Measurements from ENCODE around the gene OR52L1. TPM values are rescaled to one million over a fixed set of nuclear protein-coding genes. Genes with fewer than 3 reads are reported as not detected.

The OR52L1 gene
- total RNA-seq, 1 donor from 2014 or later, result not detected

DNA sequence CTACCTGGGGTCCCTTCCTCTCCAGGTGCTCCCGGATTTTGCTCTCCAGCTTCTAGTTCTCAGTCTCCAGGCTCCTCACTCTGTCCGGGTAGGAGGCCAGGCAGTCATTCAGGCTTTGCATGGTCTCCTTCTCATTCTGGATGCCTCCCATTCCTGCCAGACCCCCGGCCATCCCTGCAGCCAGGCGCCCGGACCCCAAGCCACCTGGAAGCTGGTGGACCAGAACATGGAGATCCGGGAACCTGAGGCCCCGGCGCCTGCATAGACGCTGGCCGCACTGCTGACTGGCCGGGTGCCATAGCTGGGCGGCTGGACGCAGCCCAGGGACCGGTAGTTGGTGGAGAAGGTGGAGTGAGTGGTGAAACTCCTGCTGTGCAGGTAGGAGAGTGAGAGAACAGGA, 8.0 kb upstream of the OR52L1 start:
- no peak overlapping the region for H3K4me3 ChIP-seq
- no peaks in the 10 kb centered on the region for H3K27me3 ChIP-seq
- no peaks in the 10 kb centered on the region for H3K36me3 ChIP-seq
- no peaks in the 10 kb centered on the region for H3K9me3 ChIP-seq
- DNase-seq (ENCODE audit: extremely low spot score in 2 of 2), result no peak
- no peaks in the 10 kb centered on the region for H3K4me1 ChIP-seq
- intact Hi-C loops (cut with DNase I), result no loop called here
- no peak overlapping the region for H3K27ac ChIP-seq
- TF ChIP-seq POLR2A (IDR thresholded peaks at IDR 0.05), result no peak
- TF ChIP-seq, protein P1, sequence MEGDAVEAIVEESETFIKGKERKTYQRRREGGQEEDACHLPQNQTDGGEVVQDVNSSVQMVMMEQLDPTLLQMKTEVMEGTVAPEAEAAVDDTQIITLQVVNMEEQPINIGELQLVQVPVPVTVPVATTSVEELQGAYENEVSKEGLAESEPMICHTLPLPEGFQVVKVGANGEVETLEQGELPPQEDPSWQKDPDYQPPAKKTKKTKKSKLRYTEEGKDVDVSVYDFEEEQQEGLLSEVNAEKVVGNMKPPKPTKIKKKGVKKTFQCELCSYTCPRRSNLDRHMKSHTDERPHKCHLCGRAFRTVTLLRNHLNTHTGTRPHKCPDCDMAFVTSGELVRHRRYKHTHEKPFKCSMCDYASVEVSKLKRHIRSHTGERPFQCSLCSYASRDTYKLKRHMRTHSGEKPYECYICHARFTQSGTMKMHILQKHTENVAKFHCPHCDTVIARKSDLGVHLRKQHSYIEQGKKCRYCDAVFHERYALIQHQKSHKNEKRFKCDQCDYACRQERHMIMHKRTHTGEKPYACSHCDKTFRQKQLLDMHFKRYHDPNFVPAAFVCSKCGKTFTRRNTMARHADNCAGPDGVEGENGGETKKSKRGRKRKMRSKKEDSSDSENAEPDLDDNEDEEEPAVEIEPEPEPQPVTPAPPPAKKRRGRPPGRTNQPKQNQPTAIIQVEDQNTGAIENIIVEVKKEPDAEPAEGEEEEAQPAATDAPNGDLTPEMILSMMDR (IDR thresholded peaks at IDR 0.05), result no peak
- TF ChIP-seq POLR2AphosphoS5 (IDR thresholded peaks at IDR 0.05; ENCODE audit: insufficient read depth in 1 of 2, low read depth in 1 of 2), result no peak

DNA sequence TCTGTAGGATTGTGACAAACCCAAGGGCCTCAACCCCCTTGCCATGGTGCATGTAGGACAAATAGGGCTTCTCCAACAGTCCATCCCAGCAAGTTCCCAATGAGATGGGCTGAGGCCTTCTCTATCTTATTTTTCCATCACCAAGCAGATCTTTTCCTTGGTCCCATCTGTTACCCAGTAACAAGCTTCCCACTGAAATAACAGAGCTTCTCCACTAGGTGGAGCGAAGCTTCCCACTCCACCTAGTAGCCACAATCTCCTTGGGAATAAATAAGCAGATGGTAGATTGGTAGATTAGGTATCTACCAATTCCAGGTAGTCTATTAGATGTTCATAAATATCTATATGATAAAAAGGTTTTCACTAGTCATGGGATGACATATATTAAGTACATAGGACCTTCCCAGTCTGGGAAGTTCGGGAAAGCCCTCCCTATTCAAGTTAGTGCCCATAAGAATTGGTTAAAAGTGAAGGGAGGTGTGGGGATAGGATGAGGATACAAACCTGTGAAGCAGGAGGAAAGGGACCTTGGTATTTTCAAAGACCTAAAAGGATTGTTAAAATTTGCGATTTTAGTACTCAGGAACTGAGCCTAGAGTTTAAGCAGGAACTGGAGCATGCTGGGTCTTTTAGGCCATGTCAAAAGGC, 5.9 kb upstream of the OR52L1 start:
- no peaks in the 10 kb centered on the region for H3K27me3 ChIP-seq
- no peak overlapping the region for H3K4me3 ChIP-seq
- TF ChIP-seq POLR2AphosphoS5 (IDR thresholded peaks at IDR 0.05; ENCODE audit: insufficient read depth in 1 of 2, low read depth in 1 of 2) (no peak), POLR2A (IDR thresholded peaks at IDR 0.05) (no peak)
- TF ChIP-seq, protein P1 (IDR thresholded peaks at IDR 0.05), result no peak
- no peaks in the 10 kb centered on the region for H3K4me1 ChIP-seq
- H3K36me3 ChIP-seq, result no peaks in the 10 kb centered on the region
- no peaks in the 10 kb centered on the region for H3K9me3 ChIP-seq
- DNase-seq (ENCODE audit: extremely low spot score in 2 of 2), result no peak
- intact Hi-C loops (cut with DNase I), result no loop called here
- no peak overlapping the region for H3K27ac ChIP-seq

DNA sequence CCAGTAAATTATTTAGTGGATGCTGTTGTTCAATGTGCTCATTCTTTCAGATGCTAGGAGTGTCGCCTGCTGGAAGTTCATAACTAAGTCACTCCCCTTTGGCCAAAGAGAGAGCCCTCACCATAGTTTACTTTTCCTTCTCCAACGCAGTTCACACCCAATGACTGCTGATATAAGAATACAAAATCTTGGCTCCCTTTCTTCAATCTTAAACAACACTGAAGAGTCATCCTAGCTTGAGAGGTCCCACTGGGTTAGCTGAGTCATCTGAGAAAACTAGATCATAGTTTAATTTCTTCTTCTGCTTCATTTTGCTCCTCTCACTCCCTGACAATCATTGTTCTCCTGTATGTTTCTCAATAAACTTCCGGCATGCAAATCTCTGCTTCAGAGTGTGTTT, 5.4 kb upstream of the OR52L1 start:
- H3K4me1 ChIP-seq, result no peaks in the 10 kb centered on the region
- H3K27ac ChIP-seq, result no peak overlapping the region
- intact Hi-C loops (cut with DNase I), result no loop called here
- no peak overlapping the region for H3K4me3 ChIP-seq
- no peaks in the 10 kb centered on the region for H3K9me3 ChIP-seq
- TF ChIP-seq, protein P1 (IDR thresholded peaks at IDR 0.05), result no peak
- TF ChIP-seq POLR2A (IDR thresholded peaks at IDR 0.05) (no peak), POLR2AphosphoS5 (IDR thresholded peaks at IDR 0.05; ENCODE audit: insufficient read depth in 1 of 2, low read depth in 1 of 2) (no peak)
- H3K27me3 ChIP-seq, result no peaks in the 10 kb centered on the region
- DNase-seq (ENCODE audit: extremely low spot score in 2 of 2), result no peak
- no peaks in the 10 kb centered on the region for H3K36me3 ChIP-seq

DNA sequence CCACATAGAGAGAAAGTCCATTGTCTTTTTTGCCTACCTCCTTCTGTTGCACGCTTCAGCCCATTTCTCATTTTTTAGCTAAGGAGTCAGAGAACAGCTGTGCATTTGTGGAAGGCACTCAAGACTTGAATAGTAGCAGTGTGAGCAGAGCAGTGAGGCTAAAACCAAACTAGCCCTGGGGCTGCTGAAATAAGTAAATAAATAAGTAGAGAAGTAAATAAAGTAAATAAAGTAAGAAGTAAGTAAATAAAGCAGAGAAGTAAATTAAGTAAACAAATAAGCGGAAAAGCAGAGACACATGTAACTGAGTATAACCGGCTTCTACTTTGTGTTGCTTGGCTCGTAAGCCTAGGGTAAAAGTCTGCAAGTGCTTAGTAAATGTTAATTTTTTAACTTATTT, 2.4 kb upstream of the OR52L1 start:
- Histone ChIP-seq H3K4me3 (no peak overlapping the region), H3K36me3 (no peaks in the 10 kb centered on the region), H3K4me1 (no peaks in the 10 kb centered on the region), H3K9me3 (no peaks in the 10 kb centered on the region), H3K27ac (no peak overlapping the region), H3K27me3 (no peaks in the 10 kb centered on the region)
- intact Hi-C loops (cut with DNase I), result no loop called here
- TF ChIP-seq POLR2AphosphoS5 (IDR thresholded peaks at IDR 0.05; ENCODE audit: insufficient read depth in 1 of 2, low read depth in 1 of 2) (no peak), POLR2A (IDR thresholded peaks at IDR 0.05) (no peak)
- TF ChIP-seq, protein P1 (IDR thresholded peaks at IDR 0.05), result no peak
- DNase-seq (ENCODE audit: extremely low spot score in 2 of 2), result no peak

DNA sequence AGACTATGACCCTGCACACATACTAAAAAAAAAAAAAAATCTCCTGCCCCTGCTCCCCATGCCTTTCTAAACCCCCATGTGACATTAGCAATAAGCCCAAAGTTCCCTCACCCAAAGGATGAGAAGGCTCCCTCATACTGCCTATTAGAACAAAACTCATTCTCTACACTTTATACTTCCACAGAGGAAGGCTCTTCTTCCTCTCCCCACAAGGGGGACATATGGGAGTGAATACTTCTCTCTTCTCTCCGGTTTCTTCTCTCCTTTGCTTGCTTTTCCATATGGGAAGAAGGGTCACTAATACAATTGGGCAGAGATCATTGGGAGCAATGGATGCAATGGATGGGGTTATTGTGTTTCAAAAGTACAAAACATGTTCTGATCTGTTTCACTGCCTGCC, 3.3 kb downstream of the OR52L1 start:
- Histone ChIP-seq H3K36me3 (no peaks in the 10 kb centered on the region), H3K27me3 (no peaks in the 10 kb centered on the region), H3K27ac (no peak overlapping the region), H3K4me1 (no peaks in the 10 kb centered on the region), H3K4me3 (no peak overlapping the region), H3K9me3 (no peaks in the 10 kb centered on the region)
- no peak for DNase-seq (ENCODE audit: extremely low spot score in 2 of 2)
- intact Hi-C loops (cut with DNase I), result no loop called here
- no peak for TF ChIP-seq POLR2A (IDR thresholded peaks at IDR 0.05)
- TF ChIP-seq POLR2AphosphoS5 (IDR thresholded peaks at IDR 0.05; ENCODE audit: insufficient read depth in 1 of 2, low read depth in 1 of 2), result no peak
- TF ChIP-seq, protein P1 (IDR thresholded peaks at IDR 0.05), result no peak

Data from vagina (tissue), 2 donors.